ENCODE results near the gene TCF4.

TCF4 gene

GRCh38 chr18:55314615-55315237, 273.3 kb downstream of the TCF4 start:
- no peak overlapping the region for H3K27ac ChIP-seq
- TF ChIP-seq, protein P1, sequence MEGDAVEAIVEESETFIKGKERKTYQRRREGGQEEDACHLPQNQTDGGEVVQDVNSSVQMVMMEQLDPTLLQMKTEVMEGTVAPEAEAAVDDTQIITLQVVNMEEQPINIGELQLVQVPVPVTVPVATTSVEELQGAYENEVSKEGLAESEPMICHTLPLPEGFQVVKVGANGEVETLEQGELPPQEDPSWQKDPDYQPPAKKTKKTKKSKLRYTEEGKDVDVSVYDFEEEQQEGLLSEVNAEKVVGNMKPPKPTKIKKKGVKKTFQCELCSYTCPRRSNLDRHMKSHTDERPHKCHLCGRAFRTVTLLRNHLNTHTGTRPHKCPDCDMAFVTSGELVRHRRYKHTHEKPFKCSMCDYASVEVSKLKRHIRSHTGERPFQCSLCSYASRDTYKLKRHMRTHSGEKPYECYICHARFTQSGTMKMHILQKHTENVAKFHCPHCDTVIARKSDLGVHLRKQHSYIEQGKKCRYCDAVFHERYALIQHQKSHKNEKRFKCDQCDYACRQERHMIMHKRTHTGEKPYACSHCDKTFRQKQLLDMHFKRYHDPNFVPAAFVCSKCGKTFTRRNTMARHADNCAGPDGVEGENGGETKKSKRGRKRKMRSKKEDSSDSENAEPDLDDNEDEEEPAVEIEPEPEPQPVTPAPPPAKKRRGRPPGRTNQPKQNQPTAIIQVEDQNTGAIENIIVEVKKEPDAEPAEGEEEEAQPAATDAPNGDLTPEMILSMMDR (conservative IDR thresholded peaks at IDR 0.05): no peak

DNA sequence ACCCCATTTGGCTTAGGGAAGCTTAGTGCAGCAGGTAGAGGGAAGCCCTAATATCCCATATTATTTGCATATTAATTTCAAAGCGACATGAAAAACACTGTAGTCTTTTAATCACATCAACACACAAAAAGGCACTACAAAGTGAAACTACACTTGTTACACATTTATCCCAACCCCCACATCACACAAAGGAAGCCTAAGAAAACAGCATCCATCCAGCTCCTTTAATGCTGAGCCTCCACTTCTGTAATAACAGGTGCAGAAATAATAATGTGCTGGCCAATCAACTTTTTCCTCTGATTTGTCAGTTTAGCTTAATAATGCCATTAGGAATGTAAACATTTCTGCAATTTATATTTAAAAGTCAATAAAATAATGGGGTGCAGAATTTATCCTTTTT, 274.0 kb downstream of the TCF4 start:
- TF ChIP-seq, protein P1 (conservative IDR thresholded peaks at IDR 0.05): no peak

GRCh38 chr18:55310863-55311262, 277.1 kb downstream of the TCF4 start:
- TF ChIP-seq, protein P1 (conservative IDR thresholded peaks at IDR 0.05): no peak
- H3K27ac ChIP-seq: no peak overlapping the region

More for the DNA sequence above, 274.0 kb downstream of the TCF4 start:
- H3K27ac ChIP-seq: no peak overlapping the region

GRCh38 chr18:55310044-55310676, 277.8 kb downstream of the TCF4 start:
- TF ChIP-seq, protein P1 (conservative IDR thresholded peaks at IDR 0.05): no peak
- no peak overlapping the region for H3K27ac ChIP-seq

DNA sequence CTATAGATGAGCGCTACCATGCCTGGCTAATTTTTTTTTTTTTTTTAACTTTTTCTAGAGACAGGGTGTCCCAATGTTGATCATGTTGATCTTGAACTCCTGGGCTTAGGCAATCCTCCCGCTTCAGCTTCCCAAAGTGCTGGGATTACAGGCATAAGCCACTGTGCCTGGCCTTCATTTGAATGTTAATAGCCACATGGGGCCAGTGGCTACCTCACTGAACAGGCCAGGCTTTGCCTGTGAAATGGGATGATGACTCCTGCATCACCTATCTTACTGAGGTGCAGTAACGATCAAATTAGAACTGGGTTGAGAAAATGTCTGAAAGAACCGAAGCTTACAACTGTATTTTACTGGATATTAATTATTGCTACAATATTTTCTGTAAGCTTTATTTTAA, 278.7 kb downstream of the TCF4 start:
- no peak overlapping the region for H3K27ac ChIP-seq

GRCh38 chr18:55307505-55307904, 280.5 kb downstream of the TCF4 start:
- TF ChIP-seq, protein P1 (conservative IDR thresholded peaks at IDR 0.05): no peak
- no peak overlapping the region for H3K27ac ChIP-seq

More for the DNA sequence above, 278.7 kb downstream of the TCF4 start:
- TF ChIP-seq, protein P1 (conservative IDR thresholded peaks at IDR 0.05): no peak

- H3K27ac ChIP-seq: no peak overlapping the region
- TF ChIP-seq, protein P1 (conservative IDR thresholded peaks at IDR 0.05): no peak
These were observed 281.5 kb downstream of the TCF4 start for GRCh38 chr18:55306359-55307024.
